GM18511 (cell line): ENCODE measurements around the gene TUBB4B.

ENCODE experiments used
- ATAC-seq: cut with Tn5 transposase; IDR thresholded peaks from one replicate; pipeline ENCODE4 v1.9.1; 2021; ENCODE audit warnings: mild to moderate bottlenecking, moderate library complexity; ENCODE audit not compliant: unreplicated experiment

The TUBB4B gene

DNA sequence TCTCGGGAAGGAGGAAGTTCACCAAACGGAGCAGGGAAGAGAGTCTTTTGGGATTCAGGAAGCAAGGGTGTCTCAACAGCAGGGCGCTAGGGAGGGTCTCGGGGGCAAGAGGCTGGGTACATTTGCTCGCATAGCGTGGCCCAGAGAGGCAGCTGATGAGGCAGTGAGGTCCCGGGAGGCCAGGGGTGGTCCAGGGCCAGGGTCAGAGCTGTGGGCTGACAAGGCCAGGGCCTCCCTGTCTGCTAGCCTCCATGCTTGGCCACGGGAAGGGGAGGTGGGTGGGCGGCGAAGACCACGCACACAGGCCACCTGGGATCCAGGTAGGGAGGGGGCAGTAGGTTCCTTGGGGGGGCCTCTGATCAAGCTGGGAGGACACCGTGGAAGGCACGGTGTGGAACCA lies 29.6 kb upstream of the TUBB4B start:
- ATAC-seq = no peak

DNA sequence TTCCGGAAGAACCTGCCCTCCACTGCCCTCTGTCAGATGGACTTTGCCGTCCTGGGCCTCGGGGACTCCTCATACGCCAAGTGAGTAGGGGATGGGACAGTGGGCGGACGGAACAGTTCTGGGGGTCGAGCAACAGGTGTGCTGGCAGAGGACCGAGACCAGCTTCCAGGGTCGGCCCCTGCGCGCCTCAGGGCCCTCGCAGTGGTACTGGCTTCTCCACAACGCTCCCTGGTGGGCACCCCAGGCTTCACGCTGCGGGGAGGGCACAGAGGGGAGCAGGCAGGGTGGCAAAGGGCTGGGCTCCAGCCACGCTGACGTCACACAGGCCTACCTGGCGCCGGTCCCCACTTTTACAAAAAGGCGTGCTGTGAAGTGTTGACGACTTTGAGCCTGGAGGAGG lies 28.6 kb upstream of the TUBB4B start:
- ATAC-seq = no peak

DNA sequence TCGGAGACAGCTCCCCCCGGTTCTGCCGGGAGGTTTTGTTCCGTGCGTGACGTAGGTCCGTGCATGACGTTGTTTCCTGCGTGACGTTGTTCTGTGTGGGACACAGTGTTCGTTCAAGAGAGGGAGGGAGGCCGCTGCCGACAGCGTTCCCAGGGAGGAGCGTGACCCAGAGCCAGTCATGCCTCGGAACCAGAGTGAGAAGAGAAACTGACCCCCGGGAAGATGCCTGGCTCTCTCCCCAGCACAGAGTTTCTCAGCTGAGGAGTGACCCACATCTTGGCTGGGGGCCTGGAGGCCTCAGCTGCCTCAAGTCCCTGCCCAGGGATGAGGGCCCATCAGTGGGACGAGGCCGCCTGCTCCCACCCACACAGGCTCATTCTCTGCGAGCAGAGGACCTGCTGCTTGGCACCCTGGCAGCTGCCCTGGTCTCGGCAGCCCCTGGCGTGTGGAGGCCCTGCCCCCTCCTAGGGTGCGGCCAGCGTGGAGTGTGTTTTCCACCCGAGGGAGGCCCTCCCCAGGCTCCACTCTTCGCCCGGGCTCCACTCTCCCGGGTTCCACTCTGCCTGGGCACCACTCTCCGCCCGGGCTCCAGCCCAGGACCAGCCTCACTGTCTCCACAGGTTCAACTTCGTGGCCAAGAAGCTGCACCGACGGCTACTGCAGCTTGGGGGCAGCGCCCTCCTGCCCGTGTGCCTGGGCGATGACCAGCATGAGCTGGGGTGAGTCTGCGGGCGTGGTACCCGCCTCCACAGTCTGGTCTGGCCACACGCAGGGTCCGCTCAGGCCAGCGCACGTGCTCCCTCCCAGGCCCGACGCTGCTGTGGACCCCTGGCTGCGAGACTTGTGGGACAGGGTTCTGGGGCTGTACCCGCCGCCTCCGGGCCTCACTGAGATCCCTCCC lies 27.7 kb upstream of the TUBB4B start:
- ATAC-seq = no peak

DNA sequence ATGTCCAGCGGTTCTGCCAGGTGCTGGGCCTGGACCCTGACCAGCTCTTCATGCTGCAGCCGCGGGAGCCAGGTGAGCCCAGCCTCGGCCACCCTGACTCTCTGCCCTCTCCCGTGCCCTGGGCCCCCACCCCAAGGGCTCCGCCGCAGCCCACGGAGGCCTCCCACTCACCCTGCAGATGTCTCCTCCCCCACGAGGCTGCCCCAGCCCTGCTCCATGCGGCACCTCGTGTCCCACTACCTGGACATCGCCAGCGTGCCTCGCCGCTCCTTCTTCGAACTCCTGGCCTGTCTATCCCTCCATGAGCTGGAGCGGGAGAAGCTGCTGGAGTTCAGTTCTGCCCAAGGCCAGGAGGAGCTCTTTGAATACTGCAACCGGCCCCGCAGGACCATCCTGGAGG lies 26.5 kb upstream of the TUBB4B start:
- ATAC-seq = no peak

DNA sequence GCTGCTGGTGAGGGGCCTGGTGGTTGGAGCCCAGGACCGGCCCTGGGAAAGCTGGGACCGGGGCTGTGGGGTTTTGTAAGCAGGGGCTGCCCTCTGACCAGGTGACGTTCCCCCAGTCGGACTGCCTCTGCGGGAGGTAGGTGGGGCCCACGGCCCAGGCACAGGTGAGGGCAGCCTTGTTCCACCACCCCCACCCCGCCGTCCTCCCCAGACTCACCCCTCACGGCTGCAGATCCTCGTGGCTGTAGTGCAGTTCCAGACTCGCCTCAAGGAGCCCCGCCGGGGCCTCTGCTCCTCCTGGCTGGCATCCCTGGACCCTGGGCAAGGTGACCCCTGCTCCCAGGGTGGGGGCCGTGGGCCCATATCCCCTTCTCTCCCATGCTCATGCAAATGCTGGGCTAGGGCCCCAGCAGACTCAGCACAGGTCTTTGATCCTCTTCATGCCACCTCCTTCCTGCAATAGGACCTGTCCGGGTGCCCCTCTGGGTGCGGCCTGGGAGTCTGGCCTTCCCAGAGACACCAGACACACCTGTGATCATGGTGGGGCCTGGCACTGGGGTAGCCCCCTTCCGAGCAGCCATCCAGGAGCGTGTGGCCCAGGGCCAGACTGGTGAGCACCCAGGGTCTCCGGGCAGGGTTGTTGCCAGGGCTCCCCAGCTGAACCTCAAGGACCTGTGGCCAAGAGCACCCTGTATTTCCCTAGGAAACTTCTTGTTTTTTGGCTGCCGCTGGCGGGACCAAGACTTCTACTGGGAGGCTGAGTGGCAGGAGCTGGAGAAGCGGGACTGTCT lies 25.7 kb upstream of the TUBB4B start:
- no peak for ATAC-seq

DNA sequence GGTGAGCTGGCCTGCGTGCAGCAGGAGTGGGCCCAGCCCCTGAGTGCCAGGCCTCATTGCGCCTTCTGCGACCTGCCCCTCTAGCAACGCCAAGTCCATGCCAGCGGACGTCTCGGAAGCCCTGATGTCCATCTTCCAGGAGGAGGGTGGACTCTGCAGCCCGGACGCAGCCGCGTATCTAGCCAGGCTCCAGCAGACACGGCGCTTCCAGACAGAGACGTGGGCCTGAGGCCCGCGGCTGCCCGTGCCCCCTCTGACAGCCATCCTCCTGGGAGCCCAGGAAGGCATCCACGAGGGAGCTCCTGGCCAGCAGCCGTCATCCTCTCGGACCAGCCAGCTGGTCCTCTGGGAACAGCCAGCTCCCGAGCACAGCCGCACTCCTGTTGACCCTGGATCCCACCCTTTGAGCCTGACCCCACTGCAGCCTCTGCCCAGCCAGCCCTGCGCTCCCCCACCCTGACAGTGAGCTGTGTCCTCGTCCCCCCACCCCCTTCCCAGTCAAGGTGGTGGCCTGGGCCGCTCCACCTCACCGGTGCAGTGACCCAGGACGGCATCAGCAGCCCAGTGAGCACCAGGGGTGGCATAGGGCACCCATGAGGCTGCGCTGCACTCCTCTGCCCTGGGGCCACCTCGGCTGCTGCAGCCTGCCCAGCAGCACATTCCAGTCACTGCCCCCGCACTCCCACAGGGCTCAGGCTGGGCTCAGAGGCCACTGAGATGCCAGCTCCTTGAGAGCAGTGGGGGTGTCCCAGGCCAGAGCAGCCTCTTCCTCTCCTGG lies 24.7 kb upstream of the TUBB4B start:
- no peak for ATAC-seq

DNA sequence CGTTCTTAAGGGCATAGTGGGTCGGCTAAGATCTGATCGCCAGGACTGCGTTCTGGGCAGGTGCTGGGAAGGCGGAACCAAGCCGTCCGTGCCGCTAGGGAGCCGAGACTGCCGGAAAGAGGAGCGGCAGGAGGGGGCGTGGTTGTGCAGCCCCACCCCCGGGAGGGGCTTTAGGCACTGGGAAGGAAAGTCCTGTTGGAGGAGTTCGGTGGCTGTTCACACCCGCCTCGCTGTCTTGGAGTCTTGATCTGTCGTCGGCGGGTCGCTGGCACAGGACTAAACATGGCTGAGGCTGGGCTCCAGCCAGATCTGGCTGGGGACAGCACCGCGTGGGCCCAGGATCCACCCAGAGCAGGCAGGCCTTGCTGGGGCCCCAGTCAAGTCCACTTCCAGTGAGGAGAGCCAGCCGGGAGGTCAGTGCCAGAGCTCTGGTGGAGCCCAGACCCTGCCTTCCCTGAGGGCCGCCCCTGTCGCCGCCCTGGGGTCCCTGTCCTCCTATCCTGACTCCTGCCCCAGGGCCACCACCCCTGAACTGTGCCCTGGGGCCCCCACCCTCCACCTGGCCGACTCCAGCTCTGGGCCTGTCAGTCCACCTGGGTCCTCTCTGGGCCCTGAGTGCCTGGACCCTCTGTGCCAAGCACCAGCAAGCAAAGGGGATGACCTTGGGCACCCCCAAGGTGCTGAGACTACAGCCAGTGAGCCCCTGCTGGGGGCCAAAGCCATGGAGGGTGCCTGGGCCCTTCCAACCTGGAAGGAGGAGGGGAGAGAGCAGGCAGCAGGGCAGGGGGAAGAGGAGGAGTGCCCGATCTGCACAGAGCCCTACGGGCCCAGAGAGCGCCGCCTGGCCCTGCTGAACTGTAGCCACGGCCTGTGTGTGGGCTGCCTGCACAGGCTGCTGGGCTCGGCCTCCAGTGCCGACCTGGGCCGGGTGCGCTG lies 23.5 kb upstream of the TUBB4B start:
- ATAC-seq = no peak

DNA sequence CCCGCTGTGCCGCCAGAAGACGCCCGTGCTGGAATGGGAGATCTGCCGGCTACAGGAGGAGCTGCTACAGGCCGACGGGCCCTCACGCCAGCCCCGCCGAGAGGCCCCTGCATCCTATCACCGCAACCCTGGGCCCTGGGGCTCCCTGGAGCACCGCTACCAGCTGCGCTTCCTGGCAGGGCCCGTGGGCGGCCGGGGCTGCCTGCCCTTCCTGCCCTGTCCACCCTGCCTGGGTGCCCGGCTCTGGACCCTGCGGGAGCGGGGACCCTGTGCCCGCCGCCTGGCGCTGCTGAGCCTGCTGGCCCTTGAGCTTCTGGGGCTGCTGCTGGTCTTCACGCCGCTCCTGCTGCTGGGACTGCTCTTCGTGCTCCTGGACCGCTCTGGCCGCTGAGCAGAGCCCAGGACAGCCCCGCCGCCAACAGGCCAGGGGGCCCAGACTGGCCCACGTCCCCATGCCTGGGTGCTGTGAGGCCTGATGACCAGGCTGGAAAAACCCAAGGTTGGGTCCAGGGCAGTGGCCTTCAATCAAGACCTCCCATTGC lies 22.8 kb upstream of the TUBB4B start:
- no peak for ATAC-seq

DNA sequence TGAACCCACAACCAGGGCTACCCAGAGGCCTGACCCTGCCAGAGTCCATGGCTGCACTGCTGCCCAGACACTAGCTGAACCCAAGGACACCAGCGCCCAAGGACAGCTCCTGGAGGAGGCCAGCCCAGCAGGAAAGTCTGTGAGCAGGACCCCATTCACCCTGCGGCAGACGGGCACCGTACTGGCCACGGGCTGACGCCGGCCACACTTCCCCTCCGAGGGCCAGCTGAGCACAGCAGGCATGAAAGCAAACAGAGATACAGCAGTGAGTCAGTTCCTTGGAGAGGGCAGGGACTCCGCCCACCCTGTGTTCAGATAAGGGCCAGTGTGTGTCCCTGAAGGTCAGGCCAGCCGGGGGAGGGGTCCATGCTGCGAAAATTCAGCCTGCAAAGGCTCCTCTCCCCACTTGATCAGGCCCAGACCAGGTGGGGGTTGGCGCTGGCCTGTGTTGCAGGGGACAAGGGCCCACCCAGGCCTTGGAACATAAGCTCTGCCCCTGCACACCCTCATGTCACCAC lies 22.3 kb upstream of the TUBB4B start:
- no peak for ATAC-seq

DNA sequence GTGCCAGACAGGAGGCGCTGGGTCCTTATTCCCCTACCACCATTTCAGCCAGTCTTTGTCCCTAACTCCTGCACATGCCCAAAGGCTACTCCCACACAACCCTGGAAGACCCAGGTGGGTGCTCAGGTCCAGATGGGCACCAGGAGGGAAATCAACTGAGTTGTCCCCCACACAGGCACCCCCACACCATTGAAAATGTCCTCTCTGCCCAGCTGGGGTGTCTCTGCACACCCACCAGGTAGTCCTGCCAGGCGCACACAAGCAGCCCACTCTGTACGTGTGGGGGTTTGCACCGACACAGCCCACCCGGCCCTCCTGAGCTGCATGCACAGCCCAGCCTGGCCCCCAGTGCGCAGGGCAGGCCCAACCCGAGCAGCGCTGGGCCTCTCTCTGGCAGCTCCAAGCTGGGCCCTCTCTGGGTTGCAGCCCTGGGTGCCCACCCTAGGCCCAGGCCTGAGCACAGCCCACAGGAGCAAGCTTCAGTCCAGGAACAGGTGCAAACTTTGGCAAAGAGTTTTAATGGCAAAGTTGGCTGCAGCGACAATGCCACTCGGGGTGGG lies 21.2 kb upstream of the TUBB4B start:
- ATAC-seq = no peak

DNA sequence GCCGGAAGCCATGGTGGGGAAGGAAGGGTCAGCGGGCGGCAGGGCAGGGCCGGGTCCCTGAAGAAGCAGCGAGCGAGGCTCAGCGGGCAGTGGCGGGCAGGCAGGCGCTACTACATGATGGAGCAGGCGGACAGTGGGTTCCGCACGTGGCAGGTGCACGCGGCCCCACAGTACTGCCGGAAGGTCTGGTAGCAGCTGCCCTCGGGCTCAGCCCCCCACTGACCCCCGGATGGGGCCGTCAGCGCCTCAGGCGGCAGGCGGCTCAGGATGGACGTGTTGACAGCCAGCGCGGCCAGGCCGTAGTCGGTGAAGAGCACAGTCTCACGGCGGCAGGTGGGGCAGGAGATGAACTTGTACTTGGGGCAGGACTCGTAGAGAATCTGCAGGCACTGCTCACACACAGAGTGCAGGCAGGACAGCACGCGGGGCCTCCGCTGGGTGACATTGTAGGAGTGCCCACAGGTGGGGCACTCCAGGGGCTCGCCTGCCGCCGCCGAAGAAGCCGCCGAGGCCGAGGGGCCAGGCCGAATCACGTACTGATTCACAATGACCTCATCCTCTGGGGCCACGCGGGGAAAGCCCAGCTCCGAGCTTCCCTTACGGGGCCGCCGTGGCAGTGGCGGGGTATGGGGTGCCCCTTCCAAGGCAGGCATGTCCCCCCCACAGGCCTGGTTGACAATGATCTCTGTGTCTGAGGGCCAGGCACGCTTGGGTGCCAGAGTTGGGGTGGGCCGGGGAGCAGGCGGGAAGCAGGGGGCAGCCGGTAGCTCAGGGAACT lies 20.6 kb upstream of the TUBB4B start:
- ATAC-seq = no peak

DNA sequence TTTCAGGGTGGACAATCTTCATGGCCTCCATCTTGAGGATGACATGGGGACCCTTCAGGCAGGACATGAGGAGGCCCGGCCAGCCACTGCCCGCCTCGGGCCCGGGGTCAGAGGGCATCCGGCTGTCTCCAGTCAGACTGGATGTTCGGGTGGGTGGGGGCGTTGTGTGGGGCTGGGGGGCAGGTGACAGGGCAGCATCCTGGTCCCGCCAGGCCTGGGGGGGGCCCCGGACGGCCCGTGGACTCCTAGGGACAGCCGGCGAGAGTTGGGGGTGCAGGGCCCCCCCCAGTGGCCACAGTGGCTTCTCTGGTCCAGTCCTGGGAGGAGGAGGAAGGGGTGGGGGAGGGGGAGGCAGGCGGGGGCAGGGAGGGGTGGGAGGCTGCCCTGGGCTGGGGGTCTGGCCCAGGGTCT lies 20.0 kb upstream of the TUBB4B start:
- ATAC-seq = no peak

DNA sequence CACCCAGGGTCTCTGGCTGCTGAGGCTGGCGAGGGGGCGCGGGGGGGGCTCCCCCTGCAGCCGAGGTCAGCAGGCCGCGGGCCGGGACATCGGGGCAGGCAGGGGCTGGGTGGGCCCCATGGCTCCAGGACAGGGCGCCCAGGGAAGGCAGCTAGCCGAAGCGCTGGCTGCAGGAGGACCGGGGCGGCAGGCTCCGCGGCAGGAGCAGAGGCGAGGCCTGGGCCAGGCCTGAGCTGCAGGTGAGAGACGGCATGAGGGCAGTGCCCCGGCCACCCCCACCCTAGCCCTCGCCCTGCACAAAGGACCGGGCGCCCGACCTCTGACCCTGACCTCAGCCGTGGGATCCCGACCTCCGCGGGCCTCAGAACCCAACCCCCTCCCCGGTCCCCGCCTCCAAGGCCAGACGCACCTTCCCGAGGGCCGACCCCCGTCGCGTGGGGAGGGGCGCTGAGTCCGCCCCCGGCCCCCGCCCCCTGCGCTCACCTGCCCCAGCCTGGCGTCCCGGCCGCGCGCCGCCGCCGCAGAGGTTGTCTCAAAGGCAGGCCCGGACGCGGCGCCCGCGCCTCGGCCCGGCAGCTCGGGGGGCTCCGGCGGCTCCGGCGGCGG lies 19.5 kb upstream of the TUBB4B start:
- no peak for ATAC-seq

DNA sequence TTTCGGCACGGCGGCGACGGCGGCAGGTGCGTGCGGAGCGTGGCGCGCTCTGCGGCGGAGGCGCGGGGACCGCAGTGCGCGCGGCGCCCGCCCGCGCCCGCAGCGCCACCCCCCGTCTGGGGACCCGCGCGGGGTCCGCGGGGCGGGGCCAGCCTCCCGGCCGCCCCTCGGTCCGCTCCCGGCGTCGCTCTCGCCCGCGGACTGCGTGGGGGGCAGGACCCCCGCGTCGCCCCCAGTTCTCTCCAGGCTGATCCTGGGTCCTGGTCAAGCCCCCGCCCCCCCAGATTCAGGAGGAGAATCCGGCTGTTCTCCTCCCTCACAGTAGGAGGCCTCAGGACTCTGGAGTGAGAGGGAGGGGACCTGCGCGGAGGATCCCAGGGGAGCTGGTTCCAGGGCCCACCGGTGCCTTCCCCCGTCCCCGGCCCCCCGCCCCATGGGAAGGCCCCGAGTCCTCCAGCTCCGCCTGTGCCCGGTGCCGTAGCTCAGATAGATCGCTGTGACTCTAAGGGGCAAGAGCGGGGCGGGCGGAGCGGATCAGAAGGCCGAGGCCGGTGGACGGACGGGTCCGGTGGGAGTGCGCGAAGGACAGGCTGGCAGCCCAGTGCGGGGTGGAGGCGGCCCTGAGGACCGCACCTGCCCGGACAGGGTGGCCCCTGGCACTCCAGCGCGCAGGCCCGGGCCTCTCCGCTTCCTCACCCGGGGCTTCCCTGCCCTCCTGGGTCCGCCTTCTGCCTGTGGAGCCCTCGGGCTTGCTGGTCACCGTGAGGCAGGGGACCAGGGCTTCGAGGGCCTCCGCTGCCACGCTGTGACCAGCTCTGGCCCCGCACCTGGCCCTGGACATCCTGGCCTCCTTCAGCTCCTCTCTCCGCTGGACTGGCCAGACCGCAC lies 18.7 kb upstream of the TUBB4B start, which contains the start of gene RNF208:
Gene RNF208 (minus strand): TSS at position 51 of the 888 bp plus-strand sequence. CDS start 1,028 bp downstream, outside the sequence.
- ATAC-seq = no peak

DNA sequence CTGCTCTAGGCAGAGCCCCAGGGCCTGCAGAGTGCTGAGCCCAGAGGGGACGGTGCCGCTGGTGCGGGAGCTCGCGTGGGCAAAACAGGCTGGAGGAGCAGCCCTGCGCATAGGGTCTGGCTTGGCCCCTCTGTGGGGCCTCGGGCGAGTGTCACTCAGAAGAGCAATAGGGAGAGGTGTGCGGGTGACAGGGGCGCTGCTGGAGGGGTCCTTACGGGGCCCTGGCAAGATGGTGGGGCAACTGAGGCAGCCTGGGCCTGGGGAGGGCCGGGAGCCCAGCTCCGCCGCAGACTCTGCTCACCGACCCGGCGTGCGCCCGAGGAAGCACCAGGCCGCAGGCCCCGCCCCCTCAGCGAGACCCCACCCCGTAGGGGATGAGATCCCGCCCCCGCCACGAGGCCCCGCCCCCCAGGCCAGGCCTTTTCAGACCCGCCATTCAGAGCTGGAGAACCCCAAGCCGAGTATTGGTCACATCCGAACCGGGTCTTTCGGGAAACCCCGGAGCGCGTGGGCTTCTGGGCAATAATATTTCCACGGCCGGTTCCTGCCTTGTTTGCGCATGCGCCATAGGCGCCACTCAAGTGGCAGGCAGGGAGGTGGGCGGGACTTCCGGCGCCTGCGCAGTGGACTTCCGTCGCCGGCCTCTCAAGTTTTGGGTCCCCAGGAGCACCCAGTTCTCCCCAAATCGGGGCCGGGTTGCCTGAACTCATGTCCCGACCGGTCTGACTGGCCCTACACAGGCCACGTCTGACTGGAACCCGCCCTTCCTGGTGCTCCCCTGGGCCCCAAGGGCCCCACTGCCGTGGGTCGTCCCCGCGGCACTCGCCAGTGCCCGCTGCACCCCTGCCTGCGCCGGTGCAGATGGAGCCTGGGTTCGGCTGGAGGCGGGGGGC lies 17.8 kb upstream of the TUBB4B start:
- peak; percentile 79 for ATAC-seq
